ENCODE data around the gene HOXB5. TPM values are rescaled to one million over a fixed set of nuclear protein-coding genes. Genes with fewer than 3 reads are reported as not detected.

Gene HOXB5
- total RNA-seq, 2 experiments from 2014 or later = 0.16 TPM; not detected in 1

- no peak overlapping the region for H3K4me3 Mint-ChIP-seq
- no peak for DNase-seq
- ATAC-seq = no peak
- CTCF ChIA-PET = interaction anchor here (1.1 to 2.6 kb wide), 8 partner anchors 10 to 582 kb away, joined by 3 to 11 read pairs (median 4); partner anchors contain the start of gene PRAC2
- H3K27ac Mint-ChIP-seq = no peak overlapping the region
- H3K36me3 Mint-ChIP-seq = no peaks in the 10 kb centered on the region
- H3K4me1 Mint-ChIP-seq = peaks cover 54% of the 10 kb centered on the region
- no peaks in the 10 kb centered on the region for H3K9me3 Mint-ChIP-seq (ENCODE audit: low read depth)
- peaks cover 96% of the 10 kb centered on the region for H3K27me3 Mint-ChIP-seq
These were observed 6.9 kb upstream of the HOXB5 start for GRCh38 chr17:48600244-48601098.

- CTCF ChIA-PET = interaction anchor here (0.9 to 2.6 kb wide), 3 partner anchors 12 to 292 kb away, joined by 3 to 7 read pairs (median 4); no protein-coding TSS in a partner anchor
- ATAC-seq (no peak), DNase-seq (no peak)
- Mint-ChIP-seq H3K36me3 (no peaks in the 10 kb centered on the region), H3K27ac (no peak overlapping the region), H3K4me1 (peaks cover 46% of the 10 kb centered on the region), H3K27me3 (peaks cover 89% of the 10 kb centered on the region), H3K4me3 (no peak overlapping the region), H3K9me3 (ENCODE audit: low read depth) (no peaks in the 10 kb centered on the region)
These were observed 5.8 kb upstream of the HOXB5 start for GRCh38 chr17:48599354-48599753.

- Mint-ChIP-seq H3K4me3 (no peak overlapping the region), H3K27ac (no peak overlapping the region)
These were observed 5.2 kb upstream of the HOXB5 start for GRCh38 chr17:48598736-48599135.

GRCh38 chr17:48597778-48598631 is 4.4 kb upstream of the HOXB5 start:
- peak; percentile 52 for ATAC-seq
- H3K27ac Mint-ChIP-seq = no peak overlapping the region

More at GRCh38 chr17:48598736-48599135, 5.2 kb upstream of the HOXB5 start:
- ATAC-seq (no peak), DNase-seq (no peak)
- Mint-ChIP-seq H3K36me3 (no peaks in the 10 kb centered on the region), H3K9me3 (ENCODE audit: low read depth) (no peaks in the 10 kb centered on the region), H3K27me3 (peaks cover 89% of the 10 kb centered on the region), H3K4me1 (peaks cover 47% of the 10 kb centered on the region)
- CTCF ChIA-PET = interaction anchor here (0.9 to 1.3 kb wide), 3 partner anchors 11 to 80 kb away, joined by 3 to 4 read pairs (median 3); no protein-coding TSS in a partner anchor

GRCh38 chr17:48597528-48597777 is 3.9 kb upstream of the HOXB5 start:
- Mint-ChIP-seq H3K27ac (no peak overlapping the region), H3K9me3 (ENCODE audit: low read depth) (no peaks in the 10 kb centered on the region), H3K4me3 (peak overlapping the region; percentile 63), H3K4me1 (peaks cover 44% of the 10 kb centered on the region), H3K27me3 (peaks cover 87% of the 10 kb centered on the region), H3K36me3 (no peaks in the 10 kb centered on the region)
- ATAC-seq (no peak), DNase-seq (no peak)
- CTCF ChIA-PET = interaction anchor here (5.9 kb wide), 1 partner anchor 11 kb away, joined by 40 read pairs; the partner anchor contains the start of gene HOXB7

More at GRCh38 chr17:48597778-48598631, 4.4 kb upstream of the HOXB5 start:
- peak; percentile 61 for DNase-seq
- peak overlapping the region; percentile 63 for H3K4me3 Mint-ChIP-seq
- H3K9me3 Mint-ChIP-seq (ENCODE audit: low read depth) = no peaks in the 10 kb centered on the region
- CTCF ChIA-PET = interaction anchor here (1.0 kb wide), 1 partner anchor 46 kb away, joined by 3 read pairs; no protein-coding TSS in a partner anchor
- H3K36me3 Mint-ChIP-seq = no peaks in the 10 kb centered on the region
- peaks cover 46% of the 10 kb centered on the region for H3K4me1 Mint-ChIP-seq
- H3K27me3 Mint-ChIP-seq = peaks cover 87% of the 10 kb centered on the region

- Mint-ChIP-seq H3K27ac (no peak overlapping the region), H3K36me3 (no peaks in the 10 kb centered on the region), H3K27me3 (peaks cover 87% of the 10 kb centered on the region), H3K4me1 (peaks cover 43% of the 10 kb centered on the region), H3K9me3 (ENCODE audit: low read depth) (no peaks in the 10 kb centered on the region), H3K4me3 (peak overlapping the region; percentile 63)
- no peak for DNase-seq
- CTCF ChIA-PET = interaction anchor here (0.8 to 5.9 kb wide), 8 partner anchors 9 to 522 kb away, joined by 3 to 40 read pairs (median 4); partner anchors contain the start of gene HOXB7
- no peak for ATAC-seq
These were observed 3.4 kb upstream of the HOXB5 start for GRCh38 chr17:48596735-48597527.

- peaks cover 87% of the 10 kb centered on the region for H3K27me3 Mint-ChIP-seq
- ATAC-seq = peak; percentile 24
- H3K4me3 Mint-ChIP-seq = peak overlapping the region; percentile 63
- peaks cover 35% of the 10 kb centered on the region for H3K4me1 Mint-ChIP-seq
- H3K27ac Mint-ChIP-seq = no peak overlapping the region
- H3K9me3 Mint-ChIP-seq (ENCODE audit: low read depth) = no peaks in the 10 kb centered on the region
- CTCF ChIA-PET = interaction anchor here (0.7 to 5.9 kb wide), 10 partner anchors 8 to 521 kb away, joined by 3 to 40 read pairs (median 4); partner anchors contain the start of gene HOXB7
- H3K36me3 Mint-ChIP-seq = no peaks in the 10 kb centered on the region
- peak; percentile 59 for DNase-seq
These were observed 2.6 kb upstream of the HOXB5 start for GRCh38 chr17:48596000-48596734.

GRCh38 chr17:48595278-48595999 is 1.9 kb upstream of the HOXB5 start:
- H3K4me3 Mint-ChIP-seq = no peak overlapping the region
- no peak overlapping the region for H3K27ac Mint-ChIP-seq
- no peaks in the 10 kb centered on the region for H3K9me3 Mint-ChIP-seq (ENCODE audit: low read depth)
- CTCF ChIA-PET = interaction anchor here (0.6 to 5.9 kb wide), 15 partner anchors 7 to 570 kb away, joined by 3 to 40 read pairs (median 3); partner anchors contain the start of gene HOXB7
- H3K27me3 Mint-ChIP-seq = peaks cover 85% of the 10 kb centered on the region
- no peak for ATAC-seq
- peaks cover 34% of the 10 kb centered on the region for H3K4me1 Mint-ChIP-seq
- H3K36me3 Mint-ChIP-seq = no peaks in the 10 kb centered on the region
- no peak for DNase-seq

- H3K4me3 Mint-ChIP-seq = no peak overlapping the region
- ATAC-seq (no peak), DNase-seq (no peak)
- H3K36me3 Mint-ChIP-seq = no peaks in the 10 kb centered on the region
- CTCF ChIA-PET = interaction anchor here (0.8 to 5.9 kb wide), 14 partner anchors 14 to 569 kb away, joined by 3 to 40 read pairs (median 7); partner anchors contain the start of gene HOXB7
- H3K27me3 Mint-ChIP-seq = peaks cover 85% of the 10 kb centered on the region
- no peak overlapping the region for H3K27ac Mint-ChIP-seq
- H3K4me1 Mint-ChIP-seq = peaks cover 37% of the 10 kb centered on the region
- no peaks in the 10 kb centered on the region for H3K9me3 Mint-ChIP-seq (ENCODE audit: low read depth)
These were observed 1.1 kb upstream of the HOXB5 start for GRCh38 chr17:48594538-48595277.

GRCh38 chr17:48593840-48594537 is 410 bp upstream of the HOXB5 start:
- peaks cover 85% of the 10 kb centered on the region for H3K27me3 Mint-ChIP-seq
- CTCF ChIA-PET = interaction anchor here (0.7 to 5.9 kb wide), 49 partner anchors 10 to 576 kb away, joined by 3 to 40 read pairs (median 5); partner anchors contain the start of genes HOXB7, HOXB9 and PRAC2

More at GRCh38 chr17:48593840-48594537, 410 bp upstream of the HOXB5 start:
- peaks cover 38% of the 10 kb centered on the region for H3K4me1 Mint-ChIP-seq
- ATAC-seq = peak; percentile 60
- no peaks in the 10 kb centered on the region for H3K9me3 Mint-ChIP-seq (ENCODE audit: low read depth)
- H3K4me3 Mint-ChIP-seq = peak overlapping the region; percentile 73
- peak; percentile 86 for DNase-seq
- H3K36me3 Mint-ChIP-seq = no peaks in the 10 kb centered on the region
- H3K27ac Mint-ChIP-seq = no peak overlapping the region

Data from activated CD8-positive, alpha-beta memory T cell treated with anti-CD3 and anti-CD28 coated beads, Interleukin-2, amount 10 ng/mL, durations not matched to agents 7 days and 5 days (primary cell).